Urothelium cell line (cell line): ENCODE data around the gene PIGX.
"Not testable (repeated sequence)": the region's sequence is repeated elsewhere in the genome, so short reads cannot be mapped to it uniquely, and the experiment has no call there.

ENCODE experiments used
- DNase-seq: peaks from one replicate; pipeline ENCODE4 v3.0.0; 2011; ENCODE audit warnings: low spot score, mixed read lengths
- FAIRE-seq: peaks from 2 replicates; lab custom pipeline; 2011; peaks lifted over from hg19 to GRCh38; lab: Jason Lieb, UNC

Gene PIGX

DNA sequence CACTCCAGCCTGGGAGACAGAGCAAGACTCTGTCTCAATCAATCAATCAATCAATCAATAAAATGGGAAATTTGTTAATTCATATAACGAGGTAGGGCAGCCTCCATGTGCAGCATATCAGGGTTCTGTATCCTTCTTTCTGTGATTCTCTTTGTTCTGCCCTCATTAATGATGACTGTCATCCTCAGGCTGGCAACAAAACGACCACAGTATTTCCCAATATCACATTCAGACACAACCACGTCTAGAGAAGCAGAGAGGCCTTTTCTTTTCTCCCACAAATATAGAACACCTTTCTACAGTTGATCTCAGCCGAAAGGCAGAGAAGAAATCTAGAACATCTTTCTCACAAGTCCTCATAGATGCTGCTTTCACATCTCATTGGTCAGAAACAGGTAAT lies 11.4 kb upstream of the PIGX start:
- no peak for DNase-seq
- no peak for FAIRE-seq

DNA sequence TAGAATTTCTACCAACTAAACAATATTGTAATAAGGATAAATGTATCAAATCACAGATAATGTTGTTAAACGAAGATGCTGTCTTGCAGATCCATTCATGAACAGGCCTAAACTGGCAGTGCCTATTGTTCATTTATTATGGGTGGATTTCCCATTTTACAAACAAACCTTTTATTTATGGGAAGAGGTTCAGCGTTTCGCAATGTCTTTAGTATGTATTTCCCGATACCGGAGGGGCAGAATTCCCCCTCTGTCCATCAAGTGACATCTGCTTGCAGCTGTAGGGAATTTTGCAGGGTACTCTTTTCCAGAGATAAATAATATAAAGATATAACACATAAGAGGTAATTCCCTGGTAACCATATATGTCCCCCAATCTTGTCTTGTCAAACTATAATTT lies 5.8 kb upstream of the PIGX start:
- no peak for FAIRE-seq
- DNase-seq: no peak

DNA sequence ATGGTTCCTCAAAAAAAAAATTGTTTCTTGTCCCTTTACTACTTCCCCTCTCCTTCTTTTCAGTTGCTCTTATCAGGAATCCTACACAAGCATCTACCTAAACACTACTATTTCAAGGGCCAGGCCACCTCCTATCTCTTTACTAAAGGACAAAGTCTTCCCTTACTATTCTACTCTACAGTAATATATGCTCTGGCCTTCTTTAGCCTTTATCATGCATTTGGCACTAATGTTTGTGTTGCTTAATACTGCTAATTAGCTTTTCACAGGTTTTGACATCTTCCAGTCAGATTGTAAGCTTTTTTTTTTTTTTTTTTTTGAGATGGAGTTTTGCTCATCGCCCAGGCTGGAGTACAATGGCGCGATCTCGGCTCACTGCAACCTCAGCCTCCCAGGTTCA lies 5.4 kb upstream of the PIGX start:
- no peak for DNase-seq
- FAIRE-seq: no peak

DNA sequence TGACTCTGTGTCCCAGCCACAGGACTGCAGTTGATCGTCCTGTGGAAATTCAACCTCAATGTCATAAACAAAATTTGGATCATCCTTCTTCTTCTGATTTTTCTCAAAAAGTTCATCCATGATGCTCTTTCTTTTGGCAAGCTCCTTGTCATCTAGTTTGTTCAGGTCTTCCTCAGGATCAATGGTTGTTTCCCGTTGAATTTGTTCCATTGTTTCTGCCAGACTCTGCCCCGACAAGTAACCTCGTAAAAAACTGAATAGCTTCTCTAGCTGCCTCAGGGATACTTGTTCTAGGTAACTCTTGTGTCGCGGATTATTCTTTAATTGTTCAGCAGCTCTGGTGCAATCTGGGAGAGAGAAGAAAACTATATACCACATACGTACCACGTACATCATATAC lies 4.6 kb upstream of the PIGX start:
- no peak for FAIRE-seq
- DNase-seq: no peak

DNA sequence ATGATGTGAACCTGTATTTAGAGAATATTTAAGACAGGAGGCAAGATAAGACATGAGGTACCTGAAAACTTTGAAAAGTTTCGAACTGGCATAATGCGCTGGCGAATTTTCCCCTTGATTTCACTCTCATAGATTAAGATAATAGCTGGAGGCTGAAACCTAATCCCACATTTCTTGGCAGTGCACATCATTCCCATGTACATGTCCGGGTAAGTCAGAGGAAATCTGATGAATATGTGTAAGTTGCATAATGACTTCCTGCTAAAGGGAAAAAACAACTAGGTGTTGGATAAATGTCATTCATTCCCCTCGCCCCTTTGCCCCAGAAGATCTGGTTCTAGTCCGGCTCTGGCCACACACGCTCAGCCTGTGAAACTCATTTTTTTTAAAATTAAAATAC lies 3.7 kb upstream of the PIGX start:
- DNase-seq (no peak), FAIRE-seq (no peak)

DNA sequence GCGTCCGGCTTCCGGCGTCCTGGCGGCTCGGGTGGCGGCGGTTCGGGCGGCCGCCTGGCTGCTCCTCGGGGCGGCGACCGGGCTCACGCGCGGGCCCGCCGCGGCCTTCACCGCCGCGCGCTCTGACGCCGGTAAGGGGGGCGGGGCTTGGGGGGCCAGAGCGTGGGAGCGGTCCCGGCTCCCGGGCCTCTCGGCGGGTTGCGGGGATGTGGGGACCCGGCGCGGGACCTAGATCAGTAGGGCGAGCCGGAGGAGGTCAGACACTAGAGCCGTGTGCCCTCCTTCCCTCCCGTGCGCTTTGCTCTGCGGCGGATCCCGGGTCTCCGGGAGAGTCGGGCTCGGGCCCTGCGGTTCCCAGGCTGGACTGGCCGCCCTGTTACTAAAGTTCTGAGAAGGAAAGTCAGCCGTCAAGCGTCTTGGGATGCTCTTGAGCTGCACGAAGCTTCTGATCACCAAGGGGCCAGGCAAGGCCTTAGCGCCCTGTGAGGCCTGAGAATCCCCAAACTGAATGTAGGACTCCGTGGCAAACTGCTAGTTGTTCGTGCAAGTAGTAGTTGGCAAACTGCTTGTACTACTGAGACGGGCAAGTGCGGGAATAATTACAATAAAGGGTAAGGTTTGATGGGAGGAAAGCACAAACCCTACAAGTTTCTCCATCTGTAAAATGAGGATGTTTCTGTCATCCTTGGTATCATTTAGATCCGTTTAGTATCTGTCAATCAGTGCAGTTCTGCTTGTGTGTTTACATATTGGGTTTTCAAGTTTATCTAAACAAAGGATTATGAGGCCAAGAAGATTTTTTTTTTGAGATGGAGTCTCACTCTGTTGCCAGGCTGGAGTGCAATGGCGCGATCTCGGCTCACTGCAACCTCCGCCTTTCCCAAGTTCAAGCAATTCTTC lies 587 bp downstream of the PIGX start:
- no peak for DNase-seq
- no peak for FAIRE-seq

DNA sequence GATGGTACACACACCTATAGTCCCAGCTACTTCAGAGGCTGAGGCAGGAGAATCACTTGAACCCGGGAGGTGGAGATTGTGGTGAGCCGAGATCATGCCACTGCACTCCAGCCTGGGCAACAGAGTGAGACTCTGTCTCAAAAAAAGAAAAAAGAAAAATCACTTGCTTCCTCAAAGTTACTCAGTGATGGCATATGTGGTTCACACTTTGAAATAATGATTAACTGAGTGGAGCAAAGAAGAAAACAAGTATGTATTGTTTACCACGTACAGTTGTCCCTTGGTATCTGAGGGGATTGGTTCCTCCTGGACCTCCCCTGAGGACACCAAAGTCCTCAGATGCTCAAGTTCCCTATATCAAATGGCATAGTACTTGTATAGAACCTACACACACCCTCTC lies 5.0 kb downstream of the PIGX start:
- not testable (repeated sequence) for FAIRE-seq, DNase-seq

DNA sequence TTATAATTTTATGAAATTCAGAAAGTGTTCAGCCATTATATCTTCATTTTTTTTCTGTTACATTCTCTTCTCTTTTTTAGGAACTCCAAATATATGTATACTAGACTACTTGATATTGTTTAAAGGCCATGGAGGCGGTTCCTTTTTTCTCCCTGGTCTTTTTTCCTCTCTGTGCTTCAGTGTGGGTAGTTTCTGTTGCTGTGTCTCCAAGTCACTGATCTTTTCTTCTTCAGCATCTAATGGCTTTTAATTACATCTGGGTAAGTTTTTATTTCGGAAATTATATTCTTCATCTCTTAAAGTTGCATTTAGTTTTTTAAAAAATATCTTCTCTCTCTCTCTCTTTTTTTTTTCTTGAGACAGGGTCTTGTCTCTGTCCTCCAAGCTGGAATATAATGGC lies 8.9 kb downstream of the PIGX start:
- DNase-seq: no peak
- no peak for FAIRE-seq

DNA sequence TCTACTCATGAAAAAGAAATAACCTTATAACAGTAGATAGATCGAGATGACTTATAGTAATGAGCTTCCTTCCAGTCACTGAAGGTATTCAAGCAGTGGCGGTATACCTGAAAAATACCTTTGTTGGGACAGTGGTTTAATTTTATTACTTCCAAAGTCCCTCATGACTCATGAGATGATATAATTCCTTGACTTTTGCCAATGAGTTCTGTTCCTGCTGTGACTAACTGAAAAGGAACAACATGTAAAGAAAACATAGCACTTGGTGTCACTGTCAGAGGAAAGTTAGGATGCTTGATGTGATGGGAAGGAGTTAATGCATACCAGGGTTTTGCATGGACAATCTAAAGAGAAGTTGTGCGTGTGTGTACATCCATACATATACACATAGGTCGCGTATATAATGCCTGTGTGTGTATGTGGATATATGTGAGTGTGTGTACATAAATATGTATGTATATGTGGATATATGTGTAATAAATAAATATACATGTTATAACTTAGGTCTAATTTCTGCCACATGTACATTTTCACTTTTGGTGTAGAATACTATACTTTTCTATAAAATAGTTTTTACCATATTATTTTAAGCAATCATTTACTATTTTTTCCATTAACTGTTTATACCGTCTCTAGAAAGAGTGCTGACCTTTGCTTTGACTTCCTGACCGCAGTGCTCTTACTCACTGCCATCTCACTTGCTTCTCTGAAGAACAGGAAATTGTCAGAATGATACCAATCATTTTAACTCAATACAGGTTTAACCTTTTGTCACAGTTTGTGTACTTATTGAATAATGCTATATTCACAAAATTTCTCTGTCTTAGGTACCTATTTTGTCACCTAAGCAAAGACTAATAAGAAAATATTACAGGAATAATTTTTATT lies 14.9 kb downstream of the PIGX start:
- no peak for DNase-seq
- FAIRE-seq: no peak

DNA sequence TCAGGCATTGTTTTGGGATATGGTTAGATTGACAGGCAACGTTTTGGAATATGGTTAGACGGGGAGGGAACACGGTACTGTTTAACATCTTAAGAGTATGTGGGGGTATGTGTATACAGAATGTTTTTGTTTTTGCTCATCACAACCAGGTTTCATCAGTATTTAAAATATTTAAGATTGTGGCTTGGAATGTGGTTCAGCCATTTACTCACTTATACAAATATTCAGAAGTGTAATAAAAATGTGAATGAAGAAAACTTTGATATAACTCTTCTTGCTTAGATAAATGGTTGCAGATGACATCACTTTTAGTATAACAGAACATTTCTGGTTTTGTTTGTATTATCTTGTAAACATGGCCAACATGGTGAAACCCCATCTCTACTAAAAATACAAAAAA lies 23.6 kb downstream of the PIGX start:
- FAIRE-seq: no peak
- DNase-seq: no peak

DNA sequence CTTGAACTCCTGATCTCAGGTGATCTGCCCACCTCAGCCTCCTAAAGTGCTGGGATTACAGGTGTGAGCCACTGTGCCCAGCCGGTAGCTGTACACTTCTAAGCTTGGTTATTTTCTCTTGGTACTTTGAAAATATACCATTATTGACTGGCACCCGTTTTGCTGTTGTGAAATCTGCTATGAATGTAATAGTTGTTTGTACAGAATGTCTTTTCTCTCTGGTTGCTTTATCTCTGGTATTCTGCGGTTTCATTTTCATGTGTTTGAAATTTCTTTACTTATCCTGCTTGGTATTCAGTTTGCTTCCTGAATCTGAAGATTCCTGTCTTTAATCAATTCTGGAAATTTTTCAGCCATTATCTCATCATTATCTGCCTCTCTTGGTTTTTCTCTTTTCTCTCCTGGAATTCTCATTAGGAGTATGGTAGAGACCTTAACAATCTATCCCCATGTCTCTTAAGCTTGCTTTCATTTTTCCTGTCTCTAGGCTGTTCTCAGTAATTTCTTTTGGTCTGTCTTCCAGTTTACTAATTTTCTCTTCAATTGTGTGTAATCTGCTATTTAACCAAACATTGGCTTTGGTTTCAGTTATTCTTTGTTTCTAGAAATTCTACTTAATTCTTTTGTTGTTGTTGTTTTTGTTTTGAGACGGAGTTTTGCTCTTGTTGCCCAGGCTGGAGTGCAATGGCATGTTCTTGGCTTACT lies 24.6 kb downstream of the PIGX start:
- DNase-seq (no peak), FAIRE-seq (no peak)

DNA sequence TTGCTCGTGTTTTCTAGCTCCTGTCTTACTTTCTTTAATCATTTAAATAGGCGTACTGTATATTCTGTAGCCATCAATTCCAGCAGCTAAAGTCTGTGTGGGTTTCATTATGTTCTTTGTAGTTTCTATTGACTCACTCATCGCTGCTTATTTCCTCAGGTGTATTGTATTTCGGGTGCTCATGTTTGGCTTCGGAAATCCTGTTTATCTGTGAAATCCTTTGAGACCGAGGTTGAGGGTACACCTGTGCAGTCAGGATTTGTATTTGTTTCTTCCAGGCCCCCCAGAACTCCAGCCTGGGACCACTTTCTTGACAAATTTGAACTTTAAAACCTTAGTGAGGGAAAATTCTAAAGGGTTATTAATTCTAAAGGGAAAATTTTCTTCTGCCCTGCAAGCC lies 25.5 kb downstream of the PIGX start:
- FAIRE-seq: no peak
- no peak for DNase-seq

DNA sequence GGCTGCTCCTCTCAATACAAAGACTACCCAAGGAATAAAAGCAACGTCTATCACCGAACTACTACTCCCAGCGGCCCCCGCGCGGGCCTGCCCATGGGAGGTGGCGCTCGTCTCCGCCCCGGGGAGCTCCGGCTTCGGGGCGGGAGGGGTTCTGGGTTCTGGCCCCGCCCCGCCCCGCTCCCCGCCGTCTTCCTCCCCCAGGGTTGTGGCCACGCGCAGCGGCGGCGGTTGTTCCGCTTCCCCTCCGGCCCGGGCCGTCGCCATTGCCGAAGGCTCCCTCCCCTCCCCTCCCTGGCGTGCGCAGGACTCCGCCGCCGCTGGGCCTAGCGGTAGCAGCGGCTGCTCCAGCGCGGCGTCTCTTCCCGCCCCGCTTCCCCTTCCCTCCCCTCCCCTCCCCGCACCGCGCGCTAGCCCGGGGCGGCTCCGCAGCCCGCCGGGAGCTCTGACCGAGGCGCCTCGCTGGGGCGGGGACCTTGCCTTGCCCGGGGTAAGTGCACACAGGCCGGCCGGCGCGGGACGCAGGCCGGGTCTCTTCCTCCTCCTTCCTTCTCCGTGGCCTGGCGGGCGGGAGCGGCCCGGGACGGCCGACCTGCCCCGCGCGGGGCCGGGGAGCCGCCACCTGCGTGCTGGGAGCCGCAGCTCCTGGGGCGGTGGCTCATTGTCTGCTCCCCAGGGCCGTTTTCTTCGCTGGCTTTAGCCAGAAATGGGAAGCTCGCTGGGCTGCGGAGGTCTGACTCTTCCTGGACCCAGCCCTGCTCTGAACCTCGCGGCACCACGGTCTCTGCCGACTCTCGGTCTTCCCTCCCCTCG lies 27.7 kb downstream of the PIGX start, which contains the start of gene PAK2:
Gene PAK2 (plus strand): TSS at position 187 of the 810 bp plus-strand sequence. CDS start 42,790 bp downstream, outside the sequence.
- peak; percentile 91 for DNase-seq
- no peak for FAIRE-seq

DNA sequence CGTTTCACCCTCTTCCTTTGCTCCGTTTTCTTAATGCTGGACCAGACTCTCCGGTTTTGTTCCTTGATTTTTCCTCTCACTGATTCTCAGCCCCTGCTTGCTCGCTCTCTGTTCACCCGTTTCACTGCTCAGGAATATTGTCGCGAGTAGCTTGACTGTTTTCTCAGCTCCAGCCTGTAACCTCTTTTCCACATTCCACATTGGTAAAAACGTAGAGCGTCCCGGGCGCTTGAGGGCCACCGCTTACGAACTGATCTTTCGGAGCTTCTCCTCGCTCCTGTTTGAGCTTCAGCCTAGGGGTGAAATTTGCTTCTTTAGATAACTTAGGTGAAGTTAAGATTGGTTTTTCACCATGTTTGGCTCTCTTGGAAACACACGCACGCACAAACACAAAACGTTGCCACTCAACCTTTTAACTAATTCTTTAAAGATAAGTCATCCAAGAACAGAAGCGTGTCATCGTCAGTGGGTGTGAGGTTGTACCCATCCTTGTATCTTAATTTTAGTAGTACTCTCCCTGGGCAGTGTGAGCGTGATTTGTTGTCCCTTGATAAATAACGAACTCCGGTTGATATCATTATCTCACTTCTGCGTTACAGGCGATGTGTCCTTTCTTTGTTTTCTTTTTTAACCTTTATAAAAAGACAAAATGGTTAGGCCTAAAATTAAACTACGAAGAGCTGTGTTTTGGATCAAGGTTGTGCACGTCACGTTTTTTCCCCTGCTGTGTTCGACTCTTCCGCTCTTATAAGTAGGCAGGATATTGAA lies 28.5 kb downstream of the PIGX start:
- no peak for FAIRE-seq

DNA sequence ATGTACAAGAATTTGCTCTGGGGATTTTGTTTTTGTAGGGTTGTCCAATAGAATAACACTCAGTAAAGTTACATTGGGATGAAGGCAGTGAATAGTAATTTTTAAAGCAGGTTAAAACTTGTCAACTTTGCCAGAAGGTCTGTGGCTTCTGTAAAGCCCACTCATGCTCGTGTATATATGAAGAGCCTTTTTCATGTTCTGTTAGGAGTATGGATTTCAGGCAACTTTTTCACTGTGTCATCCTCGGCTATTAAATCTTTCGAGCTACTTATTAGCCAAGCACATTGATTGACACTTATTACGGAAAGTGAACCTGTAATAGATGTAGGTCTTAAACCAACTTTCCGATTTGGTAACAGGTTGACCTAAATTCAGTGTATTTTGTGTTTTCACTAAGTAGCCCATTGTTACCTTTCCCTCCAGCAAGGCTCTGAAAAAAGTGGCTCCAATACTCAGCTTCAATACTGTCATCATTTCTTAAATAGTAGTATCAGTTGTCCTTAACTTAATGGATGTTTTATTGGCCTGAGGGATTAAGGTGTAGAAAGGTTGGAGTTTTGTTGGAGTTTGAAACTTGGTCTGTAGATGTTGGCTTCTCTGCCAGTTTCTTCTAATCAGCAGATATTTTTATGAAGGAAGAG lies 29.2 kb downstream of the PIGX start:
- no peak for FAIRE-seq
- DNase-seq: no peak

More for the DNA sequence above, 28.5 kb downstream of the PIGX start:
- DNase-seq: peak; percentile 21

DNA sequence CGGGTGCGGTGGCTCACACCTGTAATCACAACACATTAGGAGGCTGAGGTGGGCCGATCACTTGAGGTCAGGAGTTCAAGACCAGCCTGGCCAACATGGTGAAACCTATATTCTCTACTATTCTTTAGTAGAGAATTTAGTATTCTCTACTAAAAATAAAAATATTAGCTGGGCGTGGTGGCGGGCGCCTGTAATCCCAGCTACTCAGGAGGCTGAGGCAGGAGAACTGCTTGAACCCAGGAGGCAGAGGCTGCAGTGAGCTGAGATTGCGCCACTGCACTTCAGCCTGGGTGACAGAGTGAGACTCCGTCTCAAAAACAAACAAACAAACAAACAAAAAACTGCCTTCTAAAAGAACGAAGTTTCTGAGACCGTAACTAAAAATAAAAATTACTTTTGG lies 31.4 kb downstream of the PIGX start:
- not testable (repeated sequence) for FAIRE-seq

DNA sequence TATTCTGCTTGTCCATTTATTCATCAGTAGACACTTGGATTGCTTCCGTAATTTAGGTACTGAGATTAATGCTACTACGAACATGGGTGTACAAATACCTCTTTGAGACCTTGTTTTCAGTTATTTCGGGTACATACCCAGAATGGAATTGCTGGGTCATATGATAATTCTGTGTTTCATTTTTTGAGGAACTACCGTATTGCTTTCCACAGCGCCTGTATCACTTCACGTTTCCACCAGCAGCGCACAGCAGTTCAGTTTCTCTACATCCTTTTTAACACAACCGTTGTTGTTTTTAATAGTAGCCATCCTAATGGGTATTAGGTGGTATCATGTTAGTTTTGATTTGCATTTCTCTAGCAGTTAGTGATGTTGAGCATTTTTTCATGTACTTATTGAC lies 36.9 kb downstream of the PIGX start:
- DNase-seq (no peak), FAIRE-seq (no peak)

More for the DNA sequence above, 31.4 kb downstream of the PIGX start:
- DNase-seq: not testable (repeated sequence)

DNA sequence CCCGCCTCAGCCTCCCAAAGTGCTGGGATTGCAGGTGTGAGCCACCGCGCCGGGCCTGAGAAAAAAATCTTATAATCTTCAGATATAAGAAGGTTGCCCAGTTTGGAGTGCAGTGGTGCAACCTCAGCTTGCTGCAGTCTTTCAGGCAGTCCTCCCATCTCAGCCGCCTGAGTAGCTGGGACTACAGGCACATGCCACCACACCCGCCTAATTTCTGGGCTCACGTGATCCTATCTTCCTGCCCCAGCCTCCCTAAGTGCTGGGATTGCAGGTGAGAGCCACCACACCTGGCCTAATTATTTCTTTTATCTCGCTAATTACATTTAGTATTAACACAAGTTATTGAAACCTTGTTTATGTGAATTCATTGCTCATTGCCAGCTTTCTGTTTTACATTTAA lies 41.0 kb downstream of the PIGX start:
- no peak for FAIRE-seq
- no peak for DNase-seq
